ENCODE data around the gene JSRP1. TPM values are rescaled to one million over a fixed set of nuclear protein-coding genes. Genes with fewer than 3 reads are reported as not detected.

The JSRP1 gene
- total RNA-seq, 4 donors from 2014 or later, result not detected

- no peak overlapping the region for H3K4me3 ChIP-seq
- H3K27ac ChIP-seq, result no peak overlapping the region
- intact Hi-C loops (cut with DNase I; ENCODE audit: low total_unique reads), result no loop called here
- no peaks in the 10 kb centered on the region for H3K9me3 ChIP-seq
- H3K27me3 ChIP-seq, result no peaks in the 10 kb centered on the region
- TF ChIP-seq CTCF (IDR thresholded peaks at IDR 0.05), result no peak
- no peak for TF ChIP-seq POLR2A (IDR thresholded peaks at IDR 0.05)
- no peak for DNase-seq
- no peaks in the 10 kb centered on the region for H3K4me1 ChIP-seq
- no peaks in the 10 kb centered on the region for H3K36me3 ChIP-seq
Observed at GRCh38 chr19:2226840-2227360, 29.3 kb downstream of the JSRP1 start.

- Histone ChIP-seq H3K4me3 (no peak overlapping the region), H3K36me3 (no peaks in the 10 kb centered on the region)
- no peak for TF ChIP-seq CTCF (IDR thresholded peaks at IDR 0.05)
- no peak for TF ChIP-seq POLR2A (IDR thresholded peaks at IDR 0.05)
Observed at GRCh38 chr19:2226051-2226839, 30.0 kb downstream of the JSRP1 start.

GRCh38 chr19:2225415-2226050 lies 30.7 kb downstream of the JSRP1 start:
- DNase-seq, result no peak
- no peaks in the 10 kb centered on the region for H3K27me3 ChIP-seq
- TF ChIP-seq CTCF (IDR thresholded peaks at IDR 0.05) (no peak), POLR2A (IDR thresholded peaks at IDR 0.05) (no peak)
- H3K4me1 ChIP-seq, result no peaks in the 10 kb centered on the region
- intact Hi-C loops (cut with DNase I; ENCODE audit: low total_unique reads), result no loop called here
- H3K36me3 ChIP-seq, result no peaks in the 10 kb centered on the region
- H3K9me3 ChIP-seq, result no peaks in the 10 kb centered on the region
- no peak overlapping the region for H3K27ac ChIP-seq
- H3K4me3 ChIP-seq, result no peak overlapping the region

More at GRCh38 chr19:2226051-2226839, 30.0 kb downstream of the JSRP1 start:
- no peak for DNase-seq
- H3K27me3 ChIP-seq, result no peaks in the 10 kb centered on the region
- H3K27ac ChIP-seq, result no peak overlapping the region
- intact Hi-C loops (cut with DNase I; ENCODE audit: low total_unique reads), result no loop called here
- H3K9me3 ChIP-seq, result no peaks in the 10 kb centered on the region
- H3K4me1 ChIP-seq, result no peaks in the 10 kb centered on the region

DNA sequence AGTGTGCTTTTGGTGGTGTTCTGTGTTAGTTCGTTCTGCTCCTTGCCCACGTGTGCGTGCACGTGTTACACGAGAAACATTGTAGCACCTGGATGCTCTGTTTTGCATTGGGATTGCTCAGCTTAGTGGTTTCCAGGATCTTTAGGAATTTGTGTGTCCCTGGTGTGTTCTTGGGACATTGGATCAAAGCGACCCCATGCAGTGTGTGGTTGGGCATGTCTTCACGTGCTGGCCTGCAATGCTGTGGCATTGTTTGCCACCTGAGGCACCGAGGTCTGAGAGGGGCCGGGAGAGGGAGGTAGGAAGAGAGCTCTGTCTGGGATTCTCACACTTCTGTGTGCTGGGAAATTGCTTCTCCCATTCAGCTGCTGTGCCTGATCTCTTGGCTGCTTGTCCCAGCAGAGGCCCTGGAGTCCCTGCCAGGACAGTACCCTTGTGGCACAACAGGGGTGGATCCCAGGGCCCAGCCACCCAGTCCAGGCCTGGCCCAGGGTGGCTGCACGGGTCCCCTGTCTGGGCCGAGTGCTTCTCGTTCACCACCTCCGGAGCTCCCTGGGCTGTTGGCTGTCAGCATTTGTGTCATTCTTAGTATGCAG lies 31.4 kb downstream of the JSRP1 start:
- no peak for DNase-seq
- Histone ChIP-seq H3K9me3 (no peaks in the 10 kb centered on the region), H3K36me3 (no peaks in the 10 kb centered on the region), H3K27me3 (no peaks in the 10 kb centered on the region), H3K4me3 (no peak overlapping the region), H3K4me1 (no peaks in the 10 kb centered on the region), H3K27ac (no peak overlapping the region)
- intact Hi-C loops (cut with DNase I; ENCODE audit: low total_unique reads), result no loop called here
- TF ChIP-seq POLR2A (IDR thresholded peaks at IDR 0.05), result no peak
- TF ChIP-seq CTCF (IDR thresholded peaks at IDR 0.05), result no peak

DNA sequence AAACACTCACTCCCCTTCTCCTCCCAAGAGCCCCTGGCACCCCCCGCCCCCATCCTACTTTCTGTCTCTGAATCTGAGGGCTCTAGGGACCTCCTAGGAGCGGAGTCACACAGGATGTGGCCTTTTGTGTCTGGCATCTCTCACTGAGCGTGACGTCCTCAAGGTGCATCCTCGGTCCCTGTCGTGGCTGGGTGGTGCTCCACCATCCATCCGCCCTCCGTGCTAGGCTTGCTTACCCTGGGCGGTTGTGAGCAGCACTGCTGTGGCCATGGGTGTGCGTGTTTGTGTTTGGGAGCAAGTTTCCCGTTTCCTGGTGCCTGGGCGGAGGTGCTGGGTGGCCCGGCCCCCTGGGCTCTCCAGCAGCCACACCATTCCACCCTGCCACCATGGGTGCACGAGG lies 32.3 kb downstream of the JSRP1 start:
- Histone ChIP-seq H3K27me3 (no peaks in the 10 kb centered on the region), H3K4me1 (no peaks in the 10 kb centered on the region), H3K36me3 (no peaks in the 10 kb centered on the region), H3K27ac (no peak overlapping the region), H3K9me3 (no peaks in the 10 kb centered on the region), H3K4me3 (no peak overlapping the region)
- DNase-seq, result no peak
- TF ChIP-seq POLR2A (IDR thresholded peaks at IDR 0.05) (no peak), CTCF (IDR thresholded peaks at IDR 0.05) (no peak)
- intact Hi-C loops (cut with DNase I; ENCODE audit: low total_unique reads), result no loop called here
